Activated T-helper 17 cell treated with anti-CD3 and anti-CD28 coated beads, Interleukin-2, amount 50 U/mL, for 72 hours (primary cell): ENCODE results near the gene LRMDA. TPM values are rescaled to one million over a fixed set of nuclear protein-coding genes. Genes with fewer than 3 reads are reported as not detected.

Experiments
- ATAC-seq: fragments of 150-1000 bp; cut with Tn5 transposase; replicated peaks from 2 replicates; pipeline ENCODE4 v1.10.0; 2021; ENCODE audit warnings: mild to moderate bottlenecking, moderate library complexity
- H3K27ac Mint-ChIP-seq: one replicate; pipeline ENCODE4 v1.8.0; 2022; ENCODE audit warnings: mixed read lengths
- H3K27me3 Mint-ChIP-seq: one replicate; pipeline ENCODE4 v1.8.0; 2022; ENCODE audit warnings: mixed read lengths
- H3K36me3 Mint-ChIP-seq: one replicate; pipeline ENCODE4 v1.8.0; 2022; ENCODE audit warnings: low read depth, mild to moderate bottlenecking, mixed read lengths
- H3K4me1 Mint-ChIP-seq: one replicate; pipeline ENCODE4 v1.8.0; 2022; ENCODE audit warnings: mixed read lengths
- H3K4me3 Mint-ChIP-seq: one replicate; pipeline ENCODE4 v1.8.0; 2022; ENCODE audit warnings: mild to moderate bottlenecking, mixed read lengths
- H3K9me3 Mint-ChIP-seq: one replicate; pipeline ENCODE4 v1.8.0; 2022; ENCODE audit warnings: mixed read lengths
- total RNA-seq, 2 donors: library from RNA; stranded (reverse); gene quantifications; one replicate each; pipeline ENCODE4 v1.2.3, GENCODE V29; 2022

The LRMDA gene
- total RNA-seq, 2 donors from 2014 or later, result not detected

DNA sequence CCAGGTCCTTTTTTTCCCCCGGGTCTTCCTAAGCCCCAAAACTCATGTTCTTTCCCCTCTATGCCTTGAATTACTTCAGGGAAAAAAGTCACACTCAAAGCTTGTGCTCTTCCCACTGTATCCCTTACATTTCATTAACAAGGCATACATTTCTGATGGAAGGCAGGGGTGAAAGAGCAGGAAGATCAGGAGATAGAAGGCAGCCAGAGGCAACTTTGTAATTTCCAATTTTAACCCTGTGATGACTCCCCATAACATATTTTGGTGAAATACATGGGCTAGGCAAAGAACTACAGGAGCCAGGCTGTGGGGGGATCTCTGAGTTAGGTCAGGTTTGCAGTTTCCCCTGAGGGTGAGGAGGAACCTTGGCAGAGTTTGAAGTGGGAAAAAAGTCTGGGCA is 635.0 kb downstream of the LRMDA start:
- no peaks in the 10 kb centered on the region for H3K9me3 Mint-ChIP-seq
- no peaks in the 10 kb centered on the region for H3K36me3 Mint-ChIP-seq
- H3K27ac Mint-ChIP-seq, result no peak overlapping the region
- peaks cover 4% of the 10 kb centered on the region for H3K27me3 Mint-ChIP-seq
- no peaks in the 10 kb centered on the region for H3K4me1 Mint-ChIP-seq
- ATAC-seq, result no peak
- no peak overlapping the region for H3K4me3 Mint-ChIP-seq

DNA sequence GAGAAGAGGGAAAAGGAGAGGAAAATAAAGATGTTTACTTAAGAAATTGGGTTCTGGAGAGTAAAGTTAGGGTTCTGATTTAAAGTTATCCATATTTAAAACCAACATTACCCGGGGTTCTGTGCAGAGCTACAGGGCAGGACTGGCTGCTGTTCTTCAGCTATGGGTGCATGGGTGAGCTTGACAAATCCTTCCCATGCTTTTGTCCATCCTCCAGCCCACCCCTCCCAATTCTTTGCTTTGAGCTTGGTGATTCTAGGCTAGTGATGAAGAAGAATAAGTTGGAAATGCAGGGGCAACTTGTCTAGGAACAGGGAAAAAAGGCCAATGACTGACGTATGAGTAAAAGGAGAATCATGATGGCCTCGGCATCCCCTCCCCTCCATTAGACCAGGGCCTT is 636.0 kb downstream of the LRMDA start:
- Mint-ChIP-seq H3K36me3 (no peaks in the 10 kb centered on the region), H3K9me3 (no peaks in the 10 kb centered on the region), H3K4me1 (no peaks in the 10 kb centered on the region), H3K4me3 (no peak overlapping the region), H3K27me3 (peaks cover 4% of the 10 kb centered on the region), H3K27ac (no peak overlapping the region)
- ATAC-seq, result no peak

DNA sequence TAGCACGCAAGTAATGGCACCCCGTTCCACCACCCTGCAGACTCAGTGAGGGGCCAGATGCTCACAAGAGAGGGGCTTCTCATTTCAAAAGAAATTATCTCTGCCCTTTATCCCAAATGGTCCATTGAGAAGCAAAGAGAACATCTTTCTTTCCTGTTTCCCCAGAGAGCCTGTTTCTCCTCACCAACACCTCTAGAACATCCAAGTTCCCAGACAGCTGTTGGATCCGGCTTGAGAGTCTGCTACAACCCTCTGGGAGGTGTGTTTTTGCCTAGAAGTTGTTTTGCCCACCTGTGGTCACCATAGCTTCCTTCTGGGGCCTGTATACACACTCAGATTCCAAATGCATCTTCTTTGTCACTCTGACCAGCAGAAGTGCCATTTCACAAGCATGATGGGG is 637.4 kb downstream of the LRMDA start:
- no peak for ATAC-seq

DNA sequence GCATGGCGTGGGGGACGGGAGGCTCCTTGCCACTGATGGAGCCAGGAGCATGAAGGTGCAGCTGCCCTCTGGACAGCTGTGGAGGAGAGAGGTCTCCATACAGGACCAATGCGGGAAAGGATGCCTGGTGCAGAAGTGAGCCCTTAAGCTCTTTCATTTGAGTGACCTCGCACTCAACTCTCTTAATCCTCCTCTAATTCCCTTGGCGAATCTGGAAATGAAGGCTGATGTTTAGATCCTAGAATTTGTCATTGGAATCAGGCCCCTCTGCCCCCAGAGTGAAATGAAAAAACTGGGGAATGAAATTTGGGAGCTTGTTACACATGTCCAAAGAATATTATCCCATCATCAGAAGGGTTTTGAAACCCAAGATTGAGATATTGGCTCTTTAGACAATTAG is 639.5 kb downstream of the LRMDA start:
- Mint-ChIP-seq H3K27ac (no peak overlapping the region), H3K27me3 (peaks cover 4% of the 10 kb centered on the region), H3K4me1 (no peaks in the 10 kb centered on the region)

More for the DNA sequence above, 637.4 kb downstream of the LRMDA start:
- no peak overlapping the region for H3K4me3 Mint-ChIP-seq
- H3K27me3 Mint-ChIP-seq, result peaks cover 4% of the 10 kb centered on the region
- H3K4me1 Mint-ChIP-seq, result no peaks in the 10 kb centered on the region
- H3K9me3 Mint-ChIP-seq, result no peaks in the 10 kb centered on the region
- no peaks in the 10 kb centered on the region for H3K36me3 Mint-ChIP-seq
- no peak overlapping the region for H3K27ac Mint-ChIP-seq

DNA sequence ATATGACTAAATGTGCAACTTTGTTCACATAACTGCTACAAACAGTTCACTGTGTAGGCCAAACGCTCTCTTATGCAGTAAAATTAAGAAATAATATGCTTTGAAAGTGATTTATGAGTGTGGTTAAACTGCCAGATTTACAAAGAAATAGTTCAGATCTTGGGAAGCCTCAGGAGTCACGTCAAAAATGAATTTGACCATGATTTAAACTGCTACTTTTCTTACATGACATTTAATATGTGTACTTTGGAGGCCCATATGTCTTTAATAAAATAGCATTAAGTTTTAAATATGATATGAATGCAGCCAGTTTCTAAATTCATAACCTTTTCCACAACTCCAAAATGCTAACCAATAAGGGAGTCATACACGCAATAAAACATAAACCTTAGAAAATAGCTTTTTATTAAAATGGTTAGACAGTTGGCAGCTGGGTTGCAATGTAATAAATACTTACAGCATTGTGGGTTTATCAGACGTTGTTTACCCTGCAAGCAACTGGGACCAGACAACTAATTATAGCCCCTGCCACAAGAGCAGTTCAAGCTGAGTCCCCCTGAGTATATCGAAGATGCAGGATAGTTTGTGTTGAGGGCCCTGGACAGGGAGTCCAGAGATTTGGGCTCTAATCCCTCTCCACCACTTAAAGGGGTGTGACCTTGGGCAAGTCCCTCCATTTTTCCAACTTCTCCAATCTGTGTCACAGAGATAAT is 640.4 kb downstream of the LRMDA start:
- no peak overlapping the region for H3K27ac Mint-ChIP-seq

More for the DNA sequence above, 639.5 kb downstream of the LRMDA start:
- H3K4me3 Mint-ChIP-seq, result no peak overlapping the region
- H3K9me3 Mint-ChIP-seq, result no peaks in the 10 kb centered on the region
- ATAC-seq, result no peak
- H3K36me3 Mint-ChIP-seq, result no peaks in the 10 kb centered on the region

DNA sequence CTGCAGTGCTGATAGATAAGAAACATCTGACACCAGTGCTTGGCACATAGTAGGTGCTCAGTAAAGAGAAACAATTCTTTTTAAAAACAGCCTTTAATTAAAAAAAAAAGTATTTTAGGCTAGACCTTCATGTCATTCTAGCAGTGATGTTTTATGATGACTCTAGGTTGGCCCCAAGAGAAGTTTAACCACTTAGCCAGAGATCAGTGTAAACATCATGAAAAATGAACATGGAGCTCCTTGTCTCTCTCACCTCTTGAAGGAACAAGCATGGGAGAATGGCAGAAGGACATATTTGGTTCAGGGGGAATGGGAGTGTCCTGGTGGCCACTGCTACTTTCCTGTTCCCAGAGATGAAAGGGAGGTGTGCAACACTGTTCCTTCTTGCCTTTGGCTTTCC is 641.0 kb downstream of the LRMDA start:
- Mint-ChIP-seq H3K27ac (no peak overlapping the region), H3K27me3 (peaks cover 4% of the 10 kb centered on the region), H3K9me3 (no peaks in the 10 kb centered on the region), H3K4me3 (no peak overlapping the region), H3K4me1 (no peaks in the 10 kb centered on the region), H3K36me3 (no peaks in the 10 kb centered on the region)
- ATAC-seq, result no peak

More for the DNA sequence above, 640.4 kb downstream of the LRMDA start:
- ATAC-seq, result no peak
- no peaks in the 10 kb centered on the region for H3K9me3 Mint-ChIP-seq
- H3K4me3 Mint-ChIP-seq, result no peak overlapping the region
- no peaks in the 10 kb centered on the region for H3K36me3 Mint-ChIP-seq
- H3K27me3 Mint-ChIP-seq, result peaks cover 4% of the 10 kb centered on the region
- H3K4me1 Mint-ChIP-seq, result no peaks in the 10 kb centered on the region

GRCh38 chr10:76073524-76073923 is 642.1 kb downstream of the LRMDA start:
- H3K27me3 Mint-ChIP-seq, result peaks cover 4% of the 10 kb centered on the region
- H3K27ac Mint-ChIP-seq, result no peak overlapping the region
- ATAC-seq, result no peak
- no peak overlapping the region for H3K4me3 Mint-ChIP-seq
- no peaks in the 10 kb centered on the region for H3K36me3 Mint-ChIP-seq
- H3K9me3 Mint-ChIP-seq, result no peaks in the 10 kb centered on the region
- no peaks in the 10 kb centered on the region for H3K4me1 Mint-ChIP-seq

- H3K27ac Mint-ChIP-seq, result no peak overlapping the region
- H3K9me3 Mint-ChIP-seq, result no peaks in the 10 kb centered on the region
- H3K27me3 Mint-ChIP-seq, result peaks cover 4% of the 10 kb centered on the region
- H3K4me1 Mint-ChIP-seq, result no peaks in the 10 kb centered on the region
- no peak overlapping the region for H3K4me3 Mint-ChIP-seq
- H3K36me3 Mint-ChIP-seq, result no peaks in the 10 kb centered on the region
- no peak for ATAC-seq
Measured at GRCh38 chr10:76074659-76075058, 643.2 kb downstream of the LRMDA start.

DNA sequence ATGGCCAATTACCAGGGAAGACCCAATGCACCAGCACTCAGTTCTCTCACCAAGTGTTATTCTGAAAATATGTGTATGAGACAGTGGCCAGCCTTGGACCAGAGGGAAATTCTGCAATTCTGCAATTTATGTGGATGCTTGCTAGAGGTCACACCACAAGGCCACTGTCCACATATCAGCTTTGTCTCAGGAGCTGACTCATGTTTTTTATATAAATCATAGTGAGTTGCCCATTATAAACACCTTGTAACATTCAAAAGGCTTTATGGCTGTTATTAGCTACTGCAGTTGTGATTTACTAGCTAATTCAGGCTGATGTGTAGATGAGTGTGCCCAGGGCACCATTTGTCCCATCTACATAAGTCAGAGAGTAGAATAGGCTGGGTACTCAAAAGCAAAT is 649.0 kb downstream of the LRMDA start:
- no peaks in the 10 kb centered on the region for H3K4me1 Mint-ChIP-seq
- H3K4me3 Mint-ChIP-seq, result no peak overlapping the region
- ATAC-seq, result no peak
- H3K9me3 Mint-ChIP-seq, result no peaks in the 10 kb centered on the region
- no peak overlapping the region for H3K27ac Mint-ChIP-seq
- no peaks in the 10 kb centered on the region for H3K36me3 Mint-ChIP-seq
- peaks cover 4% of the 10 kb centered on the region for H3K27me3 Mint-ChIP-seq

- H3K27ac Mint-ChIP-seq, result no peak overlapping the region
- no peaks in the 10 kb centered on the region for H3K9me3 Mint-ChIP-seq
- ATAC-seq, result no peak
- H3K4me3 Mint-ChIP-seq, result no peak overlapping the region
- H3K27me3 Mint-ChIP-seq, result peaks cover 4% of the 10 kb centered on the region
- H3K4me1 Mint-ChIP-seq, result no peaks in the 10 kb centered on the region
- no peaks in the 10 kb centered on the region for H3K36me3 Mint-ChIP-seq
Measured at GRCh38 chr10:76080991-76081390, 649.6 kb downstream of the LRMDA start.

DNA sequence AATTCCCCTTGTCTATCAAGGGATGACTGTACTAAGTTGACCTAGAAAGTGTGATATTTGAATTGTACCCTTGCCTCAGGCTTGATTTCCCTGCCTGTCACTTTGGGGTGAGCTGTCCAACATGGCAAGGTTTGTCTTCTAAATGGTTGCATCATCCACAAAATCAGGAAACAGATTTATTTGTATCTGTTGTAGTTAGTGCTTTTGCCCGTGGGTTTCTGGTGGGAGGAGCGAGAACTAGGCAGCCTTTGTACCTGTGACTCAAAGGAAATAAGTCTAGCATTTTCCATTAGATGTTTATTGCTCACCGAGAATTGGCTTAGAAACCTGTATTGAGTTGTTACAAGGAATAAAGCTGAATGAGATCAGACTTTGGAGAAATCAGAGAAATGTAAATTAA is 650.8 kb downstream of the LRMDA start:
- no peak for ATAC-seq
- no peaks in the 10 kb centered on the region for H3K4me1 Mint-ChIP-seq
- peaks cover 4% of the 10 kb centered on the region for H3K27me3 Mint-ChIP-seq
- no peak overlapping the region for H3K27ac Mint-ChIP-seq
- H3K36me3 Mint-ChIP-seq, result no peaks in the 10 kb centered on the region
- H3K9me3 Mint-ChIP-seq, result no peaks in the 10 kb centered on the region
- no peak overlapping the region for H3K4me3 Mint-ChIP-seq

- H3K4me3 Mint-ChIP-seq, result no peak overlapping the region
- H3K9me3 Mint-ChIP-seq, result no peaks in the 10 kb centered on the region
- H3K27ac Mint-ChIP-seq, result no peak overlapping the region
- ATAC-seq, result no peak
- no peaks in the 10 kb centered on the region for H3K4me1 Mint-ChIP-seq
- peaks cover 4% of the 10 kb centered on the region for H3K27me3 Mint-ChIP-seq
- no peaks in the 10 kb centered on the region for H3K36me3 Mint-ChIP-seq
Measured at GRCh38 chr10:76082956-76083355, 651.5 kb downstream of the LRMDA start.

DNA sequence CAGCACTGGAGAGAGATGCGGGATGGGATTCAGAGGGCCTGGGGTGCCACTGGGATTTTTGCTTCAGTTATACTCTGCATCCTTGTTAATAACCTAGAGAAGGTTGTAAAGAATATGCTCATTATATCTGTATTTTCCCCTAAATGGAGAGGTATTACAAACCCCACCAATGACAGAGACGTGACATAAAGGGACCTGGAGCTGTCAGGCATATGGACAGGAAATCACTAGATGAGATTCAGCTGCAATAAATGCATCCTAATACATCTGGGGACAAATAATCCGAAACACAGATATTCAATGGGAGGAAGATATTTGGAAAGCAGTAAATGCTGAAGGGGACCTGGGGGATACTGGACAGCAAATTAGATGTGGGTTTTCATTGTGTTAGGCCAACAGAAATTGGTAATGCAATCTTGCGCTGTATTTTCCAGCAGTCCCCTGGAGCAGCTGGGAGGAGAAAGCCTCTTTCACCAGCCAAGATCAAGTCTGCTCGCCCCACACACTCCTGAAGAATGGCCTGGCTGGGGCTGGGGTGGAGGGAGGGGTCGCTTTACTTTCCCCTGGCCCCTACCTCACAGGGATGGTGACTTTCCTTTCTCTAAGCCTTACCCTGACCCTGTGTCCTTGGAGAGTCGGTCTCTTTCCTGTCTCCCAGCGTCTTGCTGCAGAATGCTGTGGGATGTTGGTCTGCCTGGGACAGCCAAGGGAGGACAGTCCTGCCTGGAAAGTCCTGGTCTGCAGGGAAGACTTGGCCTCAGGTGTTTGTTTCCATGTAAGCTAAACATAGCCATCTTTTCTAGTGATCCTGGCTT is 653.8 kb downstream of the LRMDA start:
- no peak for ATAC-seq
- Mint-ChIP-seq H3K36me3 (no peaks in the 10 kb centered on the region), H3K9me3 (no peaks in the 10 kb centered on the region), H3K4me3 (no peak overlapping the region), H3K4me1 (no peaks in the 10 kb centered on the region), H3K27ac (no peak overlapping the region), H3K27me3 (peaks cover 6% of the 10 kb centered on the region)

DNA sequence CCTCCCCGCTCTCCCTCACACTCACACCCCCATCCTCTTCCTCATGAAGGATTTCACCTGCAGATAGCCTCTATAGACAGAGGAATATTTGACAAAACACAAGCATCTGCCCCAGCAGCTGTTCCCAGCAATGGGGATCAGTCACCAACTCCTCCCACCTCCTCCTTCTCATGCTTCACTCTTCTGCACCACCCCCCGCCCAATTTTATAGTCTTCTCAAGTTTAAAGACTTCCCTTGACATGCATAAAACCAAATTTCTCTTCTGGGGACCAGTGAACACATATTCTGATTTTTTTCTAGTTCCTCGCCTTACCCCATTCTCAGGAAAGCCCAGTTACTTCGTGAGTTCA is 654.4 kb downstream of the LRMDA start:
- Mint-ChIP-seq H3K9me3 (no peaks in the 10 kb centered on the region), H3K27ac (no peak overlapping the region), H3K4me3 (no peak overlapping the region), H3K27me3 (peaks cover 6% of the 10 kb centered on the region), H3K36me3 (no peaks in the 10 kb centered on the region), H3K4me1 (no peaks in the 10 kb centered on the region)
- ATAC-seq, result no peak

DNA sequence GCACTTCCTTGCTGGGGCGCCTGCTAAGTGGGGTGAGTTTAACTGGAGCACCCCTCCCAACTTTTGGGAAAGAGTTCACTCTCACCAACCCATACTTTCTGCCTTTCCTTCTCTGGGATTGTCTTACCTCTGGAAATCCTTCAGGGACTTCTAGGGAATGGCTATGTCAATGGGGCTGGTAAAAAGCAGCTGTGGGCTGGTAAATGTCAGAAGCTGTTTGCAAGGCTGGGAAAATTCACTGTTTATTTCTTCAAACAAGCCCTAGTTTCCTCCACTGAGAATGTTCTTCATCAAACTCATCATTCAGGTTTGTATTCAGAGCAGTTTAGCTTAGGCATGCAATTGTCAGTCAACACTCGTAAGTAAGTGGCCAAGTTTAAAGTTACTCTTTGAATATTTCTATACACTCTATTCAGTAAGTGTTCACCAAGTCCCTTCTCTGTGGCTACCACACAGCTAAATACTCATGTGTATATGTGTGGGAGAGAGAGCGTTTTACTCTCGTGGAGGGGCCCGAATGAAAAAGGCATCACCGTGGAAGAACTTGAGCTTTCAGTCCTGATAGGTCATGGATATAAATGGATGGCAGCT is 654.8 kb downstream of the LRMDA start:
- Mint-ChIP-seq H3K9me3 (no peaks in the 10 kb centered on the region), H3K36me3 (no peaks in the 10 kb centered on the region), H3K4me1 (no peaks in the 10 kb centered on the region), H3K27ac (no peak overlapping the region), H3K4me3 (no peak overlapping the region), H3K27me3 (peaks cover 6% of the 10 kb centered on the region)
- no peak for ATAC-seq
